Measurements from ENCODE around the gene TPM4.

DNA sequence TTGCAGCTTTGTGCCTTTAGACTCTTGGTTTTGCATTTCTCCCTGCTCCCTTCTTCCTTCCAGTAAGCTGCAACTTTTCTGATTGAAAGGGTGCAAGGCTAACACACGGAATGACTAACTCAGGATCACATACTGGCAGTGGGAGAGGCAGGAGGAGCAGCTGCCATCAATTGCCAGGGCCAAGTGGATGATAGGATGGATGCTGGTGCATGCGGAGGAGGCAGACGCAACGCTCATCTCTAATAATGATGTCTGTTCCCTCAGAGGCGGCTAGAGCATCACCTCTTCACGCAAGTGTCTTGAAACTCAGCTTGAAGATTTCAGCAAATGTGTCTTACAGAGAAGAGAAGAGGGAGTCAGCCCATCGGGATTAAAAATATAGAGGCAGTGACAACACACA, 49.5 kb upstream of the TPM4 start:
- TF ChIP-seq POLR2A (IDR thresholded peaks at IDR 0.05) (no peak), POLR2AphosphoS5 (IDR thresholded peaks at IDR 0.05) (no peak)
- TF ChIP-seq, protein P1, sequence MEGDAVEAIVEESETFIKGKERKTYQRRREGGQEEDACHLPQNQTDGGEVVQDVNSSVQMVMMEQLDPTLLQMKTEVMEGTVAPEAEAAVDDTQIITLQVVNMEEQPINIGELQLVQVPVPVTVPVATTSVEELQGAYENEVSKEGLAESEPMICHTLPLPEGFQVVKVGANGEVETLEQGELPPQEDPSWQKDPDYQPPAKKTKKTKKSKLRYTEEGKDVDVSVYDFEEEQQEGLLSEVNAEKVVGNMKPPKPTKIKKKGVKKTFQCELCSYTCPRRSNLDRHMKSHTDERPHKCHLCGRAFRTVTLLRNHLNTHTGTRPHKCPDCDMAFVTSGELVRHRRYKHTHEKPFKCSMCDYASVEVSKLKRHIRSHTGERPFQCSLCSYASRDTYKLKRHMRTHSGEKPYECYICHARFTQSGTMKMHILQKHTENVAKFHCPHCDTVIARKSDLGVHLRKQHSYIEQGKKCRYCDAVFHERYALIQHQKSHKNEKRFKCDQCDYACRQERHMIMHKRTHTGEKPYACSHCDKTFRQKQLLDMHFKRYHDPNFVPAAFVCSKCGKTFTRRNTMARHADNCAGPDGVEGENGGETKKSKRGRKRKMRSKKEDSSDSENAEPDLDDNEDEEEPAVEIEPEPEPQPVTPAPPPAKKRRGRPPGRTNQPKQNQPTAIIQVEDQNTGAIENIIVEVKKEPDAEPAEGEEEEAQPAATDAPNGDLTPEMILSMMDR (IDR thresholded peaks at IDR 0.05), result no peak
